GM19455 (cell line): ENCODE results near the gene CDH4.

Experiments used
- ATAC-seq: cut with Tn5 transposase; IDR thresholded peaks from one replicate; pipeline ENCODE4 v1.9.1; 2021; ENCODE audit not compliant: unreplicated experiment

The CDH4 gene

DNA sequence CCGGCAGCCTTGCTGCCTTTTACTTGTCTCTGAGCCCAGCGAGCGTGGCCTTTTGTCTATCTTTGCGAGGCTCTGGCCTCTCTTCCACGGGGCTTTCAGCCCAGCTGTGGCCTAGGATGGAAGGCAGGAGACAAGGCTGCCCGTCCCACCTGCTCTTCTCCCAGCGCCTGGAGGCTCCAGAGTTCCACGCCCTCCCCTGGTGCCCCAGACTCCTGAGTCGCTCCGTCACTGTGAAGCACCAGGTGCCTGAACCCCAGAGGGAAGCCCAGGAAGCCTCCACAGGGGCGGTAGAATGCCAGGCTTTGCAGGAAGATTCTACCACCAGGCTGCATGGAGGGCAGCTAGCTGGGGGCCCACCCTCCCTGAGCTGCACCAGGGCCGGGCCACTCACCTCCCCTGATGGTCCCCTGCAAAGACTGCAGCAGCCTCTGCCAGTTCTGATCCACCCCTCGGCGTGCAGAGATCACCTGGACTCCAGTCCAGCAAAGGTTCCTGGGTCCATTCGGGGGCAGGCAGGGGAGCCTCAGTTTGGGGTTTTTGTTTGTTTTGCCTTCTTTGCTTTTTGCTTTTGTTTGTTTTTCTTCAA is 384.6 kb downstream of the CDH4 start:
- no peak for ATAC-seq

DNA sequence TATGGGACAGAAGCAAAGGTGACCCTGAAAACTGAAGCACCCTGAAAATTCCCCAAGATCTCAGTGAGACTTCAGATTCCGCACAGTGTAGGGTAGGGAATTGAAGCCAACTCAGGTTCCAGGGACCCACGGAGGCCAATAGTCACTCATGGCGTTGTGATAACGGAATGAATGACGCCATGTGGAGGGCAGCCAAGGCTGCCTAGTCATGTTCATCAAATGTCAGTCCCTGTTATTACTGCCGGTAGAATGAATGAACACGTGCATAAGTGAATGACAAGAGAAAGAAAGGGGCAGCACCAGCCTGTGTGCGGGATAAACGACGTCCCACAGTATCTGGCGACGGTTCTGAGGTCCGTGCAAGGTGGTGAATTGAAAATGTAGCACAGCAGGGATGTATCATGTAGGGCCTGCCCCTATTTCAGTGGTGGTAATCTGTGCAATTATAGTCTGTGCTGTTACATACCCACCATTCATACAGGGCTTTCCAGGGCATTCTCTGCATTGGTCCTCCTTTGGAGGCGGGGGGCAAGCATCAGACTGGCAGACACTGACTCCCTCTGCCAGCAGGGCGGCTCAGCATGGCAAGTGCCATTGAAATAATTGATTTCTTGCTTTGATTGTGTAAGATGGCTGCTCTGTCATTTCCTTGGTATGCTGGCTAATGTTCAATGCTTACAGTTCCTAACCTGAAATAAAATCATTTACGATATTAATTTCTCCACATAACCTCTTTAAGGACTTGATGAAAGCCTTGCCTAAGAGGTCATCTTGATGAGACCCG is 386.9 kb downstream of the CDH4 start:
- no peak for ATAC-seq

DNA sequence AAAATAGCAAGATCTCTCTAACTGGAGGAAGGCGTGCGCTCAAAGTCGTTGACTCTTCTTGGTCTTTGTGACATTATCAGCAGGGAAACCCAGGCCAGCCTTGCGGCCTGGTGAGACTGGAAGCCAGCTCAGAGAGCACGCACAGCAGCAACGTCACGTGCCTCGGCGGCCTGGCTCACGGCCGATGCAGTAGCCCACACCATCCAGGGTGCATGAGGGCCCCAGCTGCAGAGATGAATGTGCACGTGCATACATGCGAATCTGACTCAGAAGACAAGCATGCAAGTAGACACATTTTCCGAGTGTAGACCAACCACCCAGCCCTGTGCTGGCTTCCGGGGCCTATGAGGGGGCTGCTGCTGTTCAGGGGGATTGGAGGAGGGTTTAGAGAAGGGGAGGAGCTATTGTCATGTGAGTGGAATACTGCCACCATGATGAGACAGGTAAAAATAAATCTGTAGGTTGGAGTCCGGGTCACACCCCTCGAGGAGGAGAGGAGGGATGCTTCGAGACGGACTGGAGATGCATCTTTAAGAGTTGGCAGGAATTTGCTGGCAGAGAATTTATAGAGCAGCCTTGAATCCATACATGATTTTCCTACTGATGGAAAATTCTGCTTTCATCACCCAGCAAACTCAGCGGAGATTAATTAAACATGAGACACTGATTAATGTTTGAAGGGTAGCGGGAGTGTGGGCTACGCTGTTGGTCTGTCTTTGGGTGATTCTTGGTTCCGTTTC is 388.2 kb downstream of the CDH4 start:
- no peak for ATAC-seq

DNA sequence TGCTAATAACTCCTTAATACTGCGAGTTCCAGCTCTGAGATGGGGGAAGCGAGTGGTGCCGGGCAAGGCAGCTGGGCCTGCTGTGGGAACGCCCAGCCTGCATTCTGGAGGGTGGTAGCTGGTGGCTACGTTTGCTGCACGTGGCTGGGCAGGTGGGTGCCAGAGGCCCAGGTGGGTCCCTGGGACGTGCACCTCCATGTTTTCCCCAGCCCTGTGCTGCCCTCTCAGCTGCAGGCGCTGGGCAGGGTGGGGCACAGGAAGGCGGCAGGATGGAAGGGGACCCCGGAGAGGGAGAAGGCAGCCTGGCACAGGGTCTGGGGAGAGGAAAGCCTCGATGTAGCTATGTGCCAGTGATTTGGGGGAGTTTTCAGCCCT is 388.8 kb downstream of the CDH4 start:
- no peak for ATAC-seq

DNA sequence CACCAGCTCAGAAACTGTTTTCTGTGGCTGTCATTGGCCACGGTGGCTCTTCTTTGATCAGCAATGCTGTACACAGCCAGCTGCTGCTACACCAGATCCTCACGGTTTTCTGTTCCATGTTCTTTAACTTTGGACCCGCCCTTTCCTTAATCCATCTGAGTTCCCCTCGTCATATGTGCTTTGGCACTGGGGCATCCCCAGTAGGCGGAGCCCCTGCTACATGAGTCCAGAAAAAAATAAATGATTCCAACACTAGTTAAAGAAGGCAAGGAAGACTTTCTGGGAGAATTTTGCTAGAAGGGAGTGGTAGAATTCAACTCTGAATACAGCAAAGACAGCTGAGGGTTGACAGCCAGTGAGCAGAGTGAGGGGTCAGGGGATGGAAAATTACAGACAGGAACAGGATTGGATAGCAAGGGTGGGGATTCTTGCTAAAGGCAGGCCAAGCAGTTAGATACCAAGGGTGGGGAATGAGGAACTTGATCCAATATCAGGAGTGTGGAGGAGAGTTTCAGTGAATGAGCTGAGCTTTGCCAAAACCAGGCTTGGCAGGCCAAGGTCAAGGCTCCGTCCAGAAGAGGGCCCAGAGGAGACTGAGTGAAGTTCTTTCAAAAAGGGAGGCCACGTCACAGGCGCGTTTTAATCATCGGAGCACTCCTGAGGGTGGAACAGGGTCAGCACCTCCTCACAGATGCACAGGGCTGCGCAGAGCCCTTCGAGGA is 391.8 kb downstream of the CDH4 start:
- ATAC-seq, result no peak

DNA sequence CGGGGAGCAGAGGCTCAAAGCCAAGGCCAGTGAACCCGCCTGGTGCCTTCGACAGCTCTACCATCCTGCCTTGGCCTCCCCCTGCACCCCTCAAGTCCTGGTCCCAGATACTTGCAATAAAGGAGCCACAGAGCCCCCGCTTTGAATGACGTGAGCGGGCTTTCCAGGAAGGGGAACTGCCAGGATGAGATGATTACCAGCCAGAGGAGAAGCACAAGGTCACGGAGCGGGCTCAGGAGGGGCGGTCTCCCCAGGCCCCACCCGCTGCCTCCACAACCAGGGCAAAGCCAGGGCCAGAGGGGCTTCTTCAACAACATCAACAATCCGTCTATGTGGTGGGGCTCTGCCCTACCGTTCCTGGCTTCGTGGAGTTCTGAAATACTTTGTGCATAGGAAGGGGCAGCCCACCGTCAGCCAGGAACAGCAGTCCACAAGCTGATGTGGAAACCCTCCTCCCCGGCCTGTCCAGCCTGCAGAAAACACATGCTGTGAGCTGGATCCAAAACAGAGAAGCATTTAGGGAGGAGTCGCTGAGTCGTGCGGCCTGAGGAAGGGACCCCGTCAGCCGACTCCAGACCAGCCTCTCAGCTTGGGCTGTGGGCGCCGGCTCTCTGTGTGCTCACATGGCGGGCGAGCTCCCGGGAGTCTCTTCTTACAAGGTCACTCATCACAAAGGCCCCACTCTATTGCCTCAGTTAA is 392.5 kb downstream of the CDH4 start:
- no peak for ATAC-seq

DNA sequence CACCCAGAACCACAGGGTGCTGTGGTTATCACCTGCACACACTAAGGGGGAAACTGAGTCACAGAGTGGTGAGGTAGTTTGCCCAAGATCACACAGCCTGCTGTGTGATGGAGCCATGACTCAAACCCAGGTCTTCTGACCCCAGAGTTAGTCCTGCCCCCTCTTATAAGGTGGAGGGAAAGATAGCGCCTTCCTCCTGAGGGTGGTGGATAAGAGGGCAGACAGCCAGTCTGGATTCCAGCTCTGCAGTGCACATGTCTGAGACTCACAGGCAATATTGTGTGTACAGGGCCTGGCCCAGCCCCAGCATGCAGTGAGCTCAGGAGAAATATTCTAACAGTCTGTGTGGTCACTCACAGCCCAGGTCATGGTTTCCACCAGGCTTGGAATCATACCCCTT is 393.7 kb downstream of the CDH4 start:
- ATAC-seq, result no peak

DNA sequence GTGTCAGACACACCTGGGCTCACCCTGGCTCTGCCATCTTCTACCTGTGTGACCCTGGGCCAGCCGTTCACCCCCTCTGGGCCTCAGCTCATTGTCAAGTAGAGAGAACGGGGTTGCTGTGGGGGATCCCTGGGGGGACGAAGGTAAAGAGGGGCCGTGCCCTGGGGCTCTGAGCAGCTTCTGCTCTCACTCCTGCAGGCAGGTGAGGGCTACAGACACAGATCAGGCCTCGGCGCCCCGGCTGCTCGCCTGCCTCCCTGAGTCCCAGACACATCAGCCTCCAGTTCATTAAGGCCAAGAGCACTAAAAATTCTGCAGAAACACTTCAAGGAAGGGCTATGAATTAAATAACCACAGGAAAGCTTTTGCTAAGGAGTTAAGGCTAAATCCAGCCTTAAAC is 394.4 kb downstream of the CDH4 start:
- ATAC-seq, result no peak

DNA sequence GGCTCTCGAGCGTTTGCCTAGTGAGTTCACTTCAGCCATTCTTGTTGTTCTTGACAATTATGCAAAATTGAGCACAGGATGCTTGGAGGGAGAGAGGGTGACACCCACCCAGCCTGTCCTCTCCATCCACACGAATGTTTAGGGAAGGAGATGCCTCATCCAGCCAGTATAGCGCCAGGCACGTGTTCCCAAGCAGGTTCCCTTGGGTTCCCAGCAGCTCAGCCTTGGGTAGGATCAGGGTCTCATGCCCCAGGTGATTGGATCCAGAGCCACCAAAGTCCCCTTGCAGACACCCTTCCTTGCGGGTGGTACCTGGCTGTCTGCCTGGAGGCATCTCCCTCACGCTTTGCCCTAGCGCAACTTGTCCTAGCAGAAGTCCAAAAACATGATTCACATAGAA is 394.9 kb downstream of the CDH4 start:
- ATAC-seq, result no peak

DNA sequence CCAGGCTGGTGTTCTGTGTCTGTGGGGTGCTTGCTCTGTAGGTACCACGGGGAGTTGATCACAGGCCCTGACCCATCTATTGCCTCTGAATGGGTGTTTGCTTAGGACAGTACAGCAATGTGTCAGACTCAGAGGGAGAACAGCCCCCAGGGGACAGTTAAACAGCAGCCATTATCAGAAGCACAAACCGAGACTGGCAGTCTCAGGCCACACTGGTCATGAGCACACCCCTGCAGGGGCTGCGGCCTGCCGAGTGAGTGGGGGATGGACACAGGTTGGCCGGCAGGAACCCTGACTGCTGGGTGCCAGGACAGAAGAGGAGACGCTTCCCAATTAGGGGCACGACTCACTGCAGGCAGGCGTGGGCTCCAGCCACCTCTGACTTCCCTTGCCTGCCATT is 395.6 kb downstream of the CDH4 start:
- ATAC-seq, result no peak

DNA sequence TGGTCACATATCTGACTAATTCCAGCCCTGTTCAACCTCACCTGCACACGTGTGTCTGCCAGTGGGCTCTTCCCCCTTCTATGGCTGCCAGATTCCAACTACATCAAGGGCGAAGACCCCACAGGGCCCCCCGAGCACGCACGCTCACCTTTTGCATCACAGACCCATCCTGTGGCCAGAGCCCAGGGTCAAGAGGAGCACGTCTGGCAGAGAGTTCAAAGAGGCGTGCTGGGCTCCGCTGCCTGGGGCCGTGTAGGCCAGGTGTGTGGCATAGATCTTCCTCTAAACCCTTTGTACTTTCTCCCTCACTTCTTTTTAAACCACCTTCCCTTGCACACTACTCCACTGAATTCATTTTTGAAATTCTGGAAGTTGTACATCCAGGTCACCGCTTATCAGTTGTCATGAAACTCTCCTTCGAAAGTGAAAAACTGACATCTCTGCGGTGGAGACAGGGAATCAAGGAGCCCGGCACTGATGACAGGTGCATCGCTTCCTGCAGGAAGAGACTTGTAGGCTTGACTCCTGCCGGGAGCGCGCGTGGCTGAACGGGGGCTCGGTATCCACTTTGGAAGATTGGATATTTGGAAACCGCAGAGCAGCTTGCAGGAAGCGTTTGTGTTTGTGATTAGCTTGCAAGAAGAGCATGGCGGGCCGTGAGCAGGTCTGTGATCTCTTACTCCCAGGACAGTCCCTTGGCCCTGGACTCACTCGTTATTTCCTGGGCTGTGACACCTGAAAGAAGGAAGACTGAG is 397.2 kb downstream of the CDH4 start:
- no peak for ATAC-seq

DNA sequence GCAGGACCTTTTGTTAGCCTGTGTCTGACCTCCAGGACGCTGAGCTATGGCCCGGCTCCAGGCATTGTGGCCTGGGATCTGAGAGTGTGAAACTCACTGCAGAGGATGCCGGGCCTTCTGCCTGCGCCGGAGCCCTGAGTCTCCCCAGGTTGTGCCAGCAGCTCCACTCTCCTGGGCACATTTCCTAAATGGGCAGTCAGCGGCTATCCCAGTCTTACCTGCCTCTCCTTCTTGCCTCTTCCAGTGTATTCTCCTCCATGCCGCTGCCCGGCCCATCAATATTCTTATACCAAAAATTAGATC is 397.8 kb downstream of the CDH4 start:
- ATAC-seq, result no peak

DNA sequence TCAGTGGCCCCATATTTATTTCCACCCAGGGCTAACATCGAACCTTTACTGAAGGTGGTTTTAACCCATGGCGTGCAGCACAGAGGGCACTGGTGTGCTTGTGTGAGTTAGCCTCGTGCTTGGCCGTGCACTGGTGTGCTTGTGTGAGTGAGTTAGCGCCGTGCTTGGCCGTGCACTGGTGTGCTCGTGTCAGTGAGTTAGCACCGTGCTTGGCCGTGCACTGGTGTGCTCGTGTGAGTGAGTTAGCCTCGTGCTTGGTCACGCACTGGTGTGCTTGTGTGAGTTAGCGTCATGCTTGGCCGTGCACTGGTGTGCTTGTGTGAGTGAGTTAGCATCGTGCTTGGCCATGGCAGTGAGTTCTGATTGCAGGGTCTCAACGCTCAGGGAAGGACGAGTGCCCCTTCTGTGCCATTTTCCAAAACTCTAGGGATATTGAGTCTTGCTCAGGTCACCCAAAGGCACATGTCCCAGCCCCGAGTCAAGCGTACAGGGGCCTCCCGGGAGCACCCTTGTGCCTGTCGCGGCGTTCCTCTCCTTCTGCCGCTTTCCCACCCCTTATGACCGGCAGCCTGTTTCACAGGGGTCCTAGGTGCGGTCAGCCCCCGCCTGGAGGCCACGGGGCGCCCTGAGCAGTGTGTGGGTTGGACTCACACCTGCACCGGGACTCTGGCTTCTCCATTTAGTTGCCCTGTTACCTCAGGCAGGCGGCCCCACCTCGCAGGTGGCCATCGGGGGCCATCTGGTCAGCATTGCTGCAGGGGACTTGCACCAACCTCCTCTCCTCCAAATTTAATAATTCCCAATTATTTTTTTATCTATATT is 399.1 kb downstream of the CDH4 start:
- no peak for ATAC-seq

DNA sequence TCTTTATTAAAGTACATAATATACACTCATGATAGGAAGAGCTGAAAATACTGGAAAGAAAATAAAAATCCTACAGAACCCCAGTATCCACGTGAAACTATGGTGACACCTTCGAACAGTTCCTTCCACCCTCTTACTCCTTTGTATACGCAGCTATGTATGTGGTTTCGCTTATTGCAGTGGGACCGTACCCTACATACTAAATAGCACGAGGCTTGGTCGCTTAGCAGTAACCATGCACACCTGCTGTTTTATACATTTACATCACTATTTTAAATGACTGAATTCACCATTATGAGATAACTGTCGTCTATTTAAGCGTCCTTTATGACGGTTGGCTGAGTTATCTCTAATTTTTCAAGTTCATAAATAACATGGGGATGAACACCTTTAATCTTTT is 400.1 kb downstream of the CDH4 start:
- ATAC-seq, result no peak

DNA sequence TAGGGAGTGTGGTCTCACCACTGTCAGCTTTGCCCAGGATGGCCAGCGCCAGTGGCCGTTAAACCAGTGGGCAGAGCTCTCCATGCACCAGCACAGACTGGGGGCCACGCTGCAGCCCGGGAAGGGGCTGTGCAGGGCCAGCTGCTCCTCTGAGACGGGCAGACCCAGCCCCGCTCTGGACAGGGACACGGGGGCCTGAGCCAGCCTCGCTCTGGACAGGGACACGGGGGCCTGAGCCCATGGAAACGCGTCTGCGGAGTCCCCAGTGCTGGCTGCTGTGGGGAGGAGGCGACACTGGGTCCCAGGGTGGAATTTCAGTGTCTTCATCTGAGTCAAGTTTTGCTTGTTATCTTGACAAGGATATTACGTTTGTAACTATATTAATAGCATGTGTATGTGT is 402.7 kb downstream of the CDH4 start:
- no peak for ATAC-seq

DNA sequence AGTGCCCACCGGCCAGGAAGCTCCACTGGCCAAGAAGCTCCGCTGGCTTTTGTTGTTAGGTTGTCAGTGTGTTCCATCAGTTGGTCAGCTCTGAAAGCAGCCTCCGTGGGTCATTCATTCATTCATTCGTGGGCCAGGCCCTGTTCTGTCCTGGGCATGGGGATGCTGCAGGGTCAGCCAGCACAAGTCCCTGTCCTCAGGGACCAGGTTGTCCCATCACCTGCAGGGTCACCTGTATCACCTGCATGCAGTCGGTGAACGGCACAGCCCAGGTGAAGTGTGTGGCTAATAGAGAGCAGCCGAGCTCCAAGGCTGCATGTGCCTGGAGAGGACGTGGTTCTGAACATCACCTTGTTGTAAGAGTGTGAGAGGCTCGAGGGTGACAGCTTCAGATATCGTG is 403.5 kb downstream of the CDH4 start:
- ATAC-seq, result no peak

DNA sequence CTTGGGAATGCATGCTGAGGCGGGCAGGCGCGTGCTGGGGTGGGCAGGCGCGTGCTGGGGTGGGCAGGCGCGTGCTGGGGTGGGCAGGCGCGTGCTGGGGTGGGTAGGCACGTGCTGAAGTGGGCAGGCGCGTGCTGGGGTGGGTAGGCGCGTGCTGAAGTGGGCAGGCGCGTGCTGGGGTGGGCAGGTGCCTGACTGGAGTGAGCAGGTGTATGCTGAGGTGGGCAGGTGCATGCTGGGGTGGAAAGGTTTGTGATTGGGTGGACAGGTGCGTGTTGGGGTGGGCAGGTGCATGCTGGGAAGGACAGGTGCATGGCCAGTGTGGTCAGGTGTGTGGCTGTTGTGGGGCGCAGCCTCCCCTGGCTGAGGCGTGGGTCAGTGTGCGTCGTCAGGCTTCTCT is 404.1 kb downstream of the CDH4 start:
- ATAC-seq, result no peak

DNA sequence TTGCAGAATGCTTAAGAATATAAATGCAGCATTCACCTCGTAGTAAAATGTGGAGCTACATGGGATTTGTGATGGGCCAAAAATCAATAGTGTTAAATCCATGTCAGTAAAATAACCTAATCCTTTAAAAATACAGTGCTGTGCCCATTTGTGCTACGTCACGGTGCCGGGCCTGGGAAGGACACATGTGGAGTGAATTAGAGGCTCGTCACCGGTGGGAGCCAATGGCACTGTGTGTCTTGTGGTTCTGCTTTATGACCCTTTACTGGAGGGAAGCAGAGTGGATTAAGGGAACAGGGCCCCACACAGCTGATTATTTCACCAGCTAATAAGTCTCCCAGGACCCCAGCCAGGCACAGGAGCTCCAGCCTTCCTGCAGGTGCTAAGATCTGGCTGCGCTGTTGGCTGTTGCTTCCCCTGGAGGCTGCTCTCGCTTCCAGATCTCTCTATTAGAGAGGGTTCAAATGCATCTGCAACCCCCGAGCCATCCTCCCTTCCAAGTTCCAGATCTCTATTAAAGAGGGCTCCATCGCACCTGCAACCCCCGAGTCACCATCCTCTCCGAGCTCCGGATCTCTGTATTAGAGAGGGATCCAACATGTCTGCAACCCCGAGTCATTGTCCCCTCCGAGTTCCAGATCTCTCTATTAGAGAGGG is 405.8 kb downstream of the CDH4 start:
- no peak for ATAC-seq

DNA sequence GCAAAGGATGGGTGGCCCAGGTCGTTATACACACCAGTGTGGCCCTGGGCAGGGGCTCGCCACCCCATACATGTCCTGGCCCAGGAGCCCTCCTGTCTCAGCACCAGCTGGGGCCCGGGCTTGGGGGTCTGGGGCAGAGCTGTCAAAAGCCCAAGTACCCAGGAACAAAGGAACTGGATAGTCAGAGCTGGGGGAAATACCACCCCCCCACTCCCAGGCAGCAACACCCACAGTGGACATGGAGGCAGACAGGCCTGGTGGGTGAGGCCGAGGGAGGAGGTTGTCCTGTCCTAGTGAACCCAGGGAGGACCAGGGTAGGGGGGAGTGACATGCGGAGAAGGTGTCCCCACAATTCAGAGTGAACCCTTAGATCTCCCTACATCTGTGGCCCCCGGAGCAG is 406.5 kb downstream of the CDH4 start:
- no peak for ATAC-seq
